Measurements from ENCODE around the gene EXOC6B. TPM values are rescaled to one million over a fixed set of nuclear protein-coding genes. Genes with fewer than 3 reads are reported as not detected.

Gene EXOC6B
- total RNA-seq, 1 experiment from 2014 or later, result 40.1 TPM

- Mint-ChIP-seq H3K4me3 (no peak overlapping the region), H3K27me3 (ENCODE audit: low read depth) (no peaks in the 10 kb centered on the region), H3K36me3 (ENCODE audit: insufficient read depth in 1 of 3, low read depth in 3 of 3) (no peaks in the 10 kb centered on the region), H3K27ac (no peak overlapping the region), H3K4me1 (peaks cover 3% of the 10 kb centered on the region in 2 experiments; a peak in 2 of 4 replicates), H3K9me3 (no peaks in the 10 kb centered on the region)
- Histone ChIP-seq H3K18ac (ENCODE audit: insufficient read length, low read depth, low read length) (no peak overlapping the region), H3K9me3 (ENCODE audit: control insufficient read depth, low read depth, low read length) (no peaks in the 10 kb centered on the region), H3K27me3 (ENCODE audit: insufficient read depth, low read length) (no peaks in the 10 kb centered on the region), H2BK5ac (ENCODE audit: insufficient read length, low read length) (no peak overlapping the region), H4K20me1 (ENCODE audit: control insufficient read depth, insufficient read depth, insufficient read length) (no peaks in the 10 kb centered on the region), H2BK15ac (ENCODE audit: low read depth, low read length) (no peak overlapping the region), H3K14ac (ENCODE audit: insufficient read depth, low read length) (no peak overlapping the region), H3K27ac (ENCODE audit: insufficient read length, low read depth, low read length) (no peak overlapping the region), H2BK120ac (ENCODE audit: low read depth, low read length, poor library complexity, severe bottlenecking) (no peak overlapping the region), H3K4me2 (ENCODE audit: insufficient read depth, insufficient read length, low read length) (no peak overlapping the region), H2BK20ac (ENCODE audit: low read depth, low read length, poor library complexity, severe bottlenecking) (no peak overlapping the region), H2BK12ac (ENCODE audit: insufficient read length, low read depth, low read length) (no peak overlapping the region), H3K4me1 (ENCODE audit: insufficient read depth, low read length) (no peaks in the 10 kb centered on the region; the same call in 1 of the 2 replicates), H3K9ac (ENCODE audit: extremely low read depth, insufficient read length, low read length) (no peak overlapping the region), H3K23ac (ENCODE audit: insufficient read length, low read depth, low read length) (no peak overlapping the region), H4K91ac (ENCODE audit: insufficient read length, low read depth, low read length) (no peak overlapping the region), H3K56ac (ENCODE audit: insufficient read length, low read depth, low read length) (no peak overlapping the region), H2AFZ (ENCODE audit: low read length) (no peak overlapping the region), H4K8ac (replicated peaks; ENCODE audit: insufficient read length, low read depth, low read length) (no peak overlapping the region), H3K4ac (ENCODE audit: low read depth, low read length) (no peak overlapping the region), H4K5ac (ENCODE audit: insufficient read length, low read depth, low read length) (no peak overlapping the region), H2AK5ac (ENCODE audit: insufficient read length, low read length) (no peak overlapping the region), H3T11ph (ENCODE audit: low read length) (no peak overlapping the region), H3K79me2 (ENCODE audit: insufficient read depth, low read length) (no peaks in the 10 kb centered on the region), H3K23me2 (ENCODE audit: insufficient read length, low read depth, low read length, poor library complexity, severe bottlenecking) (no peaks in the 10 kb centered on the region), H3K79me1 (ENCODE audit: insufficient read depth, low read depth, low read length, poor library complexity, severe bottlenecking) (no peaks in the 10 kb centered on the region)
- WGBS (ENCODE audit: extremely low coverage, insufficient read length, low lambda C conversion rate), result no CpG with 5 or more reads among the region's 1 CpG
- DNase-seq, result no peak
- no peak for TF ChIP-seq CTCF (conservative IDR thresholded peaks at IDR 0.05)
Measured at GRCh38 chr2:72511906-72512305, 313.9 kb downstream of the EXOC6B start.
